LNCAP (cell line): ENCODE results near the gene MLX.

Experiments used
- TF ChIP-seq, protein P1 (sequence below): fragments of 450-650 bp; IDR thresholded peaks from 2 replicates; pipeline ENCODE4 v1.5.1; 2017; ENCODE audit warnings: mild to moderate bottlenecking

Gene MLX

DNA sequence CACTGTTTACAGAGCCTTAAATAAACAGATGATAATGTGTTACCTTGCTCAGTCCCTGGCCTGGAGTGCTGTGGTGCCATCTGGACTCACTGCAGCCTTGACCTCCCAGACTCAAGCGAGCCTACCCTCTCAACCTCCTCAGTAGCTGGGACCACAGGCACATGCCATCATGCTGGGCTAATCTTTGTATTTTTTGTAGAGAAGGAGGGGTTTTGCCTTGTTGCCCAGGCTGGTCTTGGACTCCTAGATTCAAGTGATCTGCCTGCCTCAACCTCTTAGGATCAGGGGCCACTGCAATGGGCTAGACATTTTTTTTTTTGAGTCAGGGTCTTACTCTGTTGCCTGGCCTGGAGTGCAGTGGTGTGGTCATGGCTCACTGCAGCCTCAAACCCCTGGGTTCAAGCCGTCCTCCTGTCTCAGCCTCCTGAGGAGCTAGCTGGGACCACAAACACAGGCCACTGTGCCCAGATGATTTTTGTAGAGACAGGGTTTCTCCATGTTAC is 35.9 kb upstream of the MLX start:
- TF ChIP-seq, protein P1, sequence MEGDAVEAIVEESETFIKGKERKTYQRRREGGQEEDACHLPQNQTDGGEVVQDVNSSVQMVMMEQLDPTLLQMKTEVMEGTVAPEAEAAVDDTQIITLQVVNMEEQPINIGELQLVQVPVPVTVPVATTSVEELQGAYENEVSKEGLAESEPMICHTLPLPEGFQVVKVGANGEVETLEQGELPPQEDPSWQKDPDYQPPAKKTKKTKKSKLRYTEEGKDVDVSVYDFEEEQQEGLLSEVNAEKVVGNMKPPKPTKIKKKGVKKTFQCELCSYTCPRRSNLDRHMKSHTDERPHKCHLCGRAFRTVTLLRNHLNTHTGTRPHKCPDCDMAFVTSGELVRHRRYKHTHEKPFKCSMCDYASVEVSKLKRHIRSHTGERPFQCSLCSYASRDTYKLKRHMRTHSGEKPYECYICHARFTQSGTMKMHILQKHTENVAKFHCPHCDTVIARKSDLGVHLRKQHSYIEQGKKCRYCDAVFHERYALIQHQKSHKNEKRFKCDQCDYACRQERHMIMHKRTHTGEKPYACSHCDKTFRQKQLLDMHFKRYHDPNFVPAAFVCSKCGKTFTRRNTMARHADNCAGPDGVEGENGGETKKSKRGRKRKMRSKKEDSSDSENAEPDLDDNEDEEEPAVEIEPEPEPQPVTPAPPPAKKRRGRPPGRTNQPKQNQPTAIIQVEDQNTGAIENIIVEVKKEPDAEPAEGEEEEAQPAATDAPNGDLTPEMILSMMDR = no peak

- TF ChIP-seq, protein P1 = peak; percentile 50; the same call in 1 of the 2 replicates
These were observed 35.2 kb upstream of the MLX start for GRCh38 chr17:42531455-42532354.

DNA sequence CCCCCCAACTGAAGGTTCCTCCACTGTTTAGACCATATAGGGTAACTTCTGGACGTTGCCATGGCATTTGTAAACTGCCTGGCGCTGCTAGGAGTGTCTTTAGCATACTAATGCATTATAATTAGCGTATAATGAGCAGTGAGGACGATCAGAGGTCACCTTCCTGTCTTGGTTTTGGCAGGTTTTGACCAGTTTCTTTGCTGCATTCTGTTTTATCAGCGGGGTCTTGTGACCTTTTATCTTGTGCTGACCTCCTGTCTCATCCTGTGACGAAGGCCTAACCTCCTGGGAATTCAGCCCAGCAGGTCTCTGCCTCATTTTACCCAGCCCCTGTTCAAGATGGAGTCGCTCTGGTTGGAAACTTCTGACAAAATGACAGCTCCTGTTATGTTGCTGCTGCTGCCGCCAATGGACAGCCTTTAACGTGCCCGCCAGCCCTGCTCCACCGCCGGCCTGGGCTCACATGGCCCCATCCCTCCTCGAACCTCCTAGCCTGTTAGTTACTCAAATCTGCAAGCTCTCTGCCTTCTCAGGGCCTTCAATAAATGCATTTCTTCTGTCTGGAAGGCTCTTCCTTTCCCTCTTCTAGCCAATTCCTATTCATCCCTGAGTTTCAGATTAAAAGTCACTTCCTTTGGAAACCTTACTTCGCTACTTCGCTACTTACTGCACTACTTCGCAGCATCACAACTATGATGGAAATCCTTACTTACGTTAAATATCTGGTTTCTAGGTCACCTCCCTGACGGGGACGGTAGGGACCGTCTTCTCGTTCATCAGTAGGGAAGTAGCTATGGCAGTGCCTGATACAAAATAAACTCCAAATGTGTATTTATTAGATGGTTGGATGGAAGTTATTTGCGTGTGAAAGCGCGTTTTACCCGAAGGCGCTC is 31.5 kb upstream of the MLX start:
- TF ChIP-seq, protein P1 = no peak

GRCh38 chr17:42536048-42536371 is 30.9 kb upstream of the MLX start, which contains the start of gene NAGLU:
TSS of gene NAGLU (plus strand) at chr17:42536241. CDS start at chr17:42536273, 32 bp downstream.
- TF ChIP-seq, protein P1 = no peak

DNA sequence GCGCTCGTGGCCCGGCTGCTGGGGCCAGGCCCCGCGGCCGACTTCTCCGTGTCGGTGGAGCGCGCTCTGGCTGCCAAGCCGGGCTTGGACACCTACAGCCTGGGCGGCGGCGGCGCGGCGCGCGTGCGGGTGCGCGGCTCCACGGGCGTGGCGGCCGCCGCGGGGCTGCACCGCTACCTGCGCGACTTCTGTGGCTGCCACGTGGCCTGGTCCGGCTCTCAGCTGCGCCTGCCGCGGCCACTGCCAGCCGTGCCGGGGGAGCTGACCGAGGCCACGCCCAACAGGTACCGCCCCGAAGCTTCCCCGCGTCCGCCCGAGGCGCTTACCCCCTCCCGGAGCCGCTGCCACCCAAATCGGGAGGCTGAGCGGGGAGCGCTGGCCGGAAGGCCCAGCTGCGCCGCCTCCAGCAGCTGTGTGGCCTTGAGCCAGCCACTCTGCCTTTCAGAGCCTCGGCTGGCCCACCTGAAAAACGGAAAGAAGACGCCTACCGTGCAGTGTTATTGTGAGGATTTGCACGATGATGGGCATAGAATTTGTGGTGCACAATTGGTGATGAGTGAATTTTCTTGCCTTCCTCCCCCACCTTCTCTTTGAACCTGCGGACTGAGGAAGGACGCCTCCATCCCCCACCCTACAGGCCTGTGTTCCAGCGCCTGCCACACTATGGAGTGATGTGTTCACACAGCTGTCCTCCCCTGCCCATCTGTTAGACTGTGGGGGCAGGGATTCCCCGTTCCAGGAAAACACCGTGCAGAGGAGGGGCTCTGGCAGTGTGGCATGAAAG is 30.3 kb upstream of the MLX start:
- TF ChIP-seq, protein P1 = no peak

DNA sequence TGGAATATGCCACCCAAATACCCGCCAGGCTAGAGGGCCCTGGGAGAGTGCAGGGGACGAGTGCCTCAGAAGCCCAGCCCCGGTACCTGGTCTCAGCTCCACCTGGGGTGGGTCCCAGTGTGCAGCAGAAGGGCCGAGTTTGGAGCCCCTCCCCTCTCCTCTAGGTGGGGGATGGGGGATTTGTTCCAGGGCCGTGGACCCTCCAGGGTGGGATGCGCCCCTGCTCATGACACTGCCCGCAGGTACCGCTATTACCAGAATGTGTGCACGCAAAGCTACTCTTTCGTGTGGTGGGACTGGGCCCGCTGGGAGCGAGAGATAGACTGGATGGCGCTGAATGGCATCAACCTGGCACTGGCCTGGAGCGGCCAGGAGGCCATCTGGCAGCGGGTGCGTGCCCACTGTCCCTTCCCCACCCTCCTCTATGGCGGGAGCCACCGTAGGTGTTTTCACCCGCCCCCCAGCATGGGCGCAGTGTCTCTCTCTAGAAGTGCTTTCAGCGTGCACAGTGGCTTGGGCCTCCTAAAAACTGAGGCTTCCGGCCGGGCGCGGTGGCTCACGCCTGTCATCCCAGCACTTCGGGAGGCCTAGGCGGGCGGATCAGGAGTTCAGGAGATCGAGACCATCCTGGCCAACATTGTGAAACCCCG is 29.6 kb upstream of the MLX start:
- TF ChIP-seq, protein P1 = no peak
